ENCODE results near the gene TMEM30B. TPM values are rescaled to one million over a fixed set of nuclear protein-coding genes. Genes with fewer than 3 reads are reported as not detected.
A peak's percentile ranks its signal among the peaks of the same experiment; 100 is the strongest.
"Not testable (repeated sequence)": the region's sequence is repeated elsewhere in the genome, so short reads cannot be mapped to it uniquely, and the experiment has no call there.

The TMEM30B gene
- total and polyA plus RNA-seq, 9 donors = 1.0 to 4.4 (median 2.5) TPM

- Histone ChIP-seq H3K4me1 (ENCODE audit: control insufficient read depth, insufficient read depth, low read length) (peaks cover 14% of the 10 kb centered on the region), H3K27me3 (ENCODE audit: control insufficient read depth, insufficient read depth, low read length) (peaks cover 46% of the 10 kb centered on the region), H3K4me3 (ENCODE audit: low read length) (peak overlapping the region; percentile 53), H3K27ac (ENCODE audit: low read length) (peak overlapping the region; percentile 45), H3K9me3 (replicated peaks; ENCODE audit: control insufficient read depth, low read depth, low read length) (no peaks in the 10 kb centered on the region), H3K36me3 (ENCODE audit: control insufficient read depth, insufficient read depth, low read length) (no peaks in the 10 kb centered on the region)
- DNase-seq = peak; percentile 13
- 17% methylated on average over 12 of the region's 13 CpGs for WGBS (ENCODE audit: insufficient coverage)
These were observed 41.7 kb upstream of the TMEM30B start for GRCh38 chr14:61322799-61323290.

DNA sequence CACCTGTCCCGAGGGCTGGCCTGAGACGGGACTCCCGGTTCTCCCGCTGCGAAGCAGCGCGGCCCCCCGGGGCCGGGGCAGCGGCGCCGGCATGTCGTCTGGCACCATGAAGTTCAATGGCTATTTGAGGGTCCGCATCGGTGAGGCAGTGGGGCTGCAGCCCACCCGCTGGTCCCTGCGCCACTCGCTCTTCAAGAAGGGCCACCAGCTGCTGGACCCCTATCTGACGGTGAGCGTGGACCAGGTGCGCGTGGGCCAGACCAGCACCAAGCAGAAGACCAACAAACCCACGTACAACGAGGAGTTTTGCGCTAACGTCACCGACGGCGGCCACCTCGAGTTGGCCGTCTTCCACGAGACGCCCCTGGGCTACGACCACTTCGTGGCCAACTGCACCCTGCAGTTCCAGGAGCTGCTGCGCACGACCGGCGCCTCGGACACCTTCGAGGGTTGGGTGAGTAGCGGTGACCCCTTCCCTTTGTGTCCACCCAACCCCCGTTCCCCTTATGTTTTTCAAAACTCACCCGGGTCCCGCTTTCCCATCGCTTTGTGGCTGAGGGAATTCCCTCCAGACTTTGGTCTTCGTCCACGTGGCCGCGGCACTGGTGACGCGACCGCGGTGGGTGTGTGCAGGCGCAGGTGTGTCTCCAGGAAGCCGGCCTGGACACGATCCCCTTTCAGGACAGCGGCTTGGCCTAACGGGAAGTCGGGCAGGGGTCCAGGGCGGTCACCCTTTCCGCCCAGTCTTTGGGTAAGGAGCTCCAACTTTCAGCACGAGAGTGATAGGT, 41.1 kb upstream of the TMEM30B start:
- DNase-seq = no peak
- peak overlapping the region; percentile 69 for H3K27ac ChIP-seq (ENCODE audit: low read length)
- H3K4me1 ChIP-seq (ENCODE audit: control insufficient read depth, insufficient read depth, low read length) = peaks cover 14% of the 10 kb centered on the region
- peaks cover 46% of the 10 kb centered on the region for H3K27me3 ChIP-seq (ENCODE audit: control insufficient read depth, insufficient read depth, low read length)
- peak overlapping the region; percentile 53 for H3K4me3 ChIP-seq (ENCODE audit: low read length)
- no peaks in the 10 kb centered on the region for H3K9me3 ChIP-seq (replicated peaks; ENCODE audit: control insufficient read depth, low read depth, low read length)
- WGBS (ENCODE audit: insufficient coverage) = 2% methylated on average over 55 of the region's 63 CpGs
- no peaks in the 10 kb centered on the region for H3K36me3 ChIP-seq (ENCODE audit: control insufficient read depth, insufficient read depth, low read length)

DNA sequence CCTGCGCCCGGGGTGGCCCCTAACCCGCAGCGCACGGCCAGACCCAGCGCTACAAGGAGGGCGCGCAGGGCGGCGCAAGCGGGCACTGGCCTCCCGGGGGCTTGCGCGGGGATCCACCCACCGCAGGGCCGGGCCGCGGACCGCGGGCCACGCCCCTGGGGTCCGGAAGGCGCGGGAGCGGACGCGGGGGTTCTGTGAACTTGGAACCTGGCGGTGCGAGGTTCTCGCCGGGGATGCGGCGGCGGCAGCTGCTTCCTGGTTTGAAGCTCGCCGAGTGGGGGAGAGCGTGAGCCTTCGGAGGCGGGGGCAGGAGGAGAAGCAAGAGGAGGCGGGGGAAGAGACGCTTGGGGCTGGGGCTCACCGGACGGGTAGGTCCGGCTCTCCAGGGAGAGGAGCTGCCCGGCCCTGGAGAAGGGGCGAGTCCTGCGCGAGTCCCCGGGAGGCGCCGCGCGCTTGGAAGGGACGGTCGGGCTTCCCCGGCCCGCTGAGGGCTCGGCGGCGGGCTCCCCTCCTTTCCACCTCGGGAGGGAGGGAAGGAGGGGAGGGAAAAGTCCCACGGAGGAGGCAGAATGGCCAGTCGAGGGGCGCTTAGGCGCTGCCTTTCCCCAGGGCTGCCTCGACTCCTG, 40.4 kb upstream of the TMEM30B start, which contains the start of gene PRKCH:
Gene PRKCH (plus strand): TSS at position 195 of the 626 bp plus-strand sequence. CDS start 523 bp downstream, outside the sequence.
- peaks cover 46% of the 10 kb centered on the region for H3K27me3 ChIP-seq (ENCODE audit: control insufficient read depth, insufficient read depth, low read length)
- peak; percentile 71 for DNase-seq
- WGBS (ENCODE audit: insufficient coverage) = under 1% methylated on average over 65 of the region's 66 CpGs

GRCh38 chr14:61320806-61321384, 39.8 kb upstream of the TMEM30B start:
- peaks cover 46% of the 10 kb centered on the region for H3K27me3 ChIP-seq (ENCODE audit: control insufficient read depth, insufficient read depth, low read length)
- H3K4me3 ChIP-seq (ENCODE audit: low read length) = peak overlapping the region; percentile 53
- peak; percentile 26 for DNase-seq
- WGBS (ENCODE audit: insufficient coverage) = 22% methylated on average over 15 of the region's 29 CpGs
- peaks cover 14% of the 10 kb centered on the region for H3K4me1 ChIP-seq (ENCODE audit: control insufficient read depth, insufficient read depth, low read length)
- peak overlapping the region; percentile 65 for H3K27ac ChIP-seq (ENCODE audit: low read length)
- H3K36me3 ChIP-seq (ENCODE audit: control insufficient read depth, insufficient read depth, low read length) = no peaks in the 10 kb centered on the region
- no peaks in the 10 kb centered on the region for H3K9me3 ChIP-seq (replicated peaks; ENCODE audit: control insufficient read depth, low read depth, low read length)

More for the DNA sequence above, 40.4 kb upstream of the TMEM30B start, which contains the start of gene PRKCH:
- Histone ChIP-seq H3K4me1 (ENCODE audit: control insufficient read depth, insufficient read depth, low read length) (peaks cover 14% of the 10 kb centered on the region), H3K27ac (ENCODE audit: low read length) (peak within 1 kb of the TSS; percentile 69), H3K36me3 (ENCODE audit: control insufficient read depth, insufficient read depth, low read length) (no peaks in the 10 kb centered on the region), H3K4me3 (ENCODE audit: low read length) (peak within 1 kb of the TSS; percentile 53), H3K9me3 (replicated peaks; ENCODE audit: control insufficient read depth, low read depth, low read length) (no peaks in the 10 kb centered on the region)

DNA sequence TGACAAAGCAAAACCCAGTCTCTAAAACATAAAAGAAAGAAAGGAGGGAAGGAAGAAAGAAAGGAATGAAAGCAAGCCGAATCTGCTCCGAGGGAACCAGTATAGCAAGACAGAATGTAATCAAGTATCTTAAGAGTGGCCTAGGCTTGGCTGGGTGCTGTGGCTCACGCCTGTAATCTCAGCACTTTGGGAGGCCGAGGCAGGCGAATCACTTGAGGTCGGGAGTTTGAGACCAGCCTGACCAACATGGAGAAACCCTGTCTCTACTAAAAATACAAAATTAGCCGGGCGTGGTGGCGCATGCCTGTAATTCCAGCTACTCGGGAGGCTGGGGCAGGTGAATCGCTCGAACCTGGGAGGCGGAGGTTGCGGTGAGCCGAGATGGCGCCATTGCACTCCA, 39.0 kb upstream of the TMEM30B start:
- DNase-seq; H3K27ac ChIP-seq (ENCODE audit: low read length); H3K36me3 ChIP-seq (ENCODE audit: control insufficient read depth, insufficient read depth, low read length); H3K9me3 ChIP-seq (replicated peaks; ENCODE audit: control insufficient read depth, low read depth, low read length); H3K4me3 ChIP-seq (ENCODE audit: low read length): not testable (repeated sequence)
- peaks cover 14% of the 10 kb centered on the region for H3K4me1 ChIP-seq (ENCODE audit: control insufficient read depth, insufficient read depth, low read length)
- peaks cover 46% of the 10 kb centered on the region for H3K27me3 ChIP-seq (ENCODE audit: control insufficient read depth, insufficient read depth, low read length)
- WGBS (ENCODE audit: insufficient coverage) = 93% methylated on average over 9 of the region's 16 CpGs

DNA sequence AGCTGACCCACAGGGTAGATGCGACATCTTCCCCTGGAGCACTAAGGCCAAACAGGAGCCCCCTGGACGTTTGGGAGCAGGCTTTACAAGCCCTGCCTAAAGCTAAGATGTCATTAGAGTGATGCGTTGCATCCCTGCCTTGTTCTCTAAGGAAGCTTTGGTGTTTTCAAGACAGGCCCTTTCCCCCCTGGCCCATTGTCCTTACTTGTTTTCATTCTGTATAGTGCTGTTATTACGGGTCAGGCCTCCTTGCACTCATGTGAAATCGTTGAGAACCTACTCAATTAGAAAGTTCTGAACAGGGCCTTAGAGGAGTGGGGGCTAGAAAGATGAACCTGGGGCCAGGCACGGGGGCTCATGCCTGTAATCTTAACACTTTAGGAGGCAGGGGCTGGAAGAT, 38.6 kb upstream of the TMEM30B start:
- Histone ChIP-seq H3K36me3 (ENCODE audit: control insufficient read depth, insufficient read depth, low read length) (no peaks in the 10 kb centered on the region), H3K27ac (ENCODE audit: low read length) (no peak overlapping the region), H3K9me3 (replicated peaks; ENCODE audit: control insufficient read depth, low read depth, low read length) (no peaks in the 10 kb centered on the region), H3K27me3 (ENCODE audit: control insufficient read depth, insufficient read depth, low read length) (peaks cover 46% of the 10 kb centered on the region), H3K4me1 (ENCODE audit: control insufficient read depth, insufficient read depth, low read length) (peaks cover 14% of the 10 kb centered on the region), H3K4me3 (ENCODE audit: low read length) (no peak overlapping the region)
- WGBS (ENCODE audit: insufficient coverage) = 67% methylated on average over 4 of the region's 6 CpGs
- no peak for DNase-seq

GRCh38 chr14:61319086-61319485, 37.9 kb upstream of the TMEM30B start:
- Histone ChIP-seq H3K4me3 (ENCODE audit: low read length) (no peak overlapping the region), H3K27ac (ENCODE audit: low read length) (no peak overlapping the region), H3K27me3 (ENCODE audit: control insufficient read depth, insufficient read depth, low read length) (peaks cover 42% of the 10 kb centered on the region), H3K36me3 (ENCODE audit: control insufficient read depth, insufficient read depth, low read length) (no peaks in the 10 kb centered on the region), H3K9me3 (replicated peaks; ENCODE audit: control insufficient read depth, low read depth, low read length) (no peaks in the 10 kb centered on the region), H3K4me1 (ENCODE audit: control insufficient read depth, insufficient read depth, low read length) (peaks cover 14% of the 10 kb centered on the region)
- no peak for DNase-seq
- WGBS (ENCODE audit: insufficient coverage) = 87% methylated on average over 2 of the region's 3 CpGs

DNA sequence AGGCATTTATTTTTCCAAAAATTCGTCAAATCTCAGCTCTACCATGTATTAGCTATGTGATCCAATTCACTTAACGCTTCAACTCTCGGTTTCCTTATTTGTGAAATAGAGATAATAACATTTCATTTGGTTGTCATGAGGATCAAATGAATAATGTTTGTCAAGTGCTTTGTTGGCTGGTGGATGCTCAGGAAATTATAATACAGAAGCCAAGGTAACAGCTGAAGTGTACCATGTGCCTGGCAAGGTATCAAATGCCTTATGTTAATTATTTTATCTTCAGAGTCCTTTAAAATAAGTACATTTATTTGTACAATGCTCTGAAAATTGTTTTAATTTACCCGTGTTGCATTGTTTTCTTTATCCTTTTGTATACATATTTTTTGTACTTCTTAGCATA, 34.2 kb upstream of the TMEM30B start:
- no peak for DNase-seq
- WGBS (ENCODE audit: insufficient coverage) = no CpG with 5 or more reads among the region's 4 CpGs
- Histone ChIP-seq H3K4me1 (ENCODE audit: control insufficient read depth, insufficient read depth, low read length) (no peaks in the 10 kb centered on the region), H3K27me3 (ENCODE audit: control insufficient read depth, insufficient read depth, low read length) (peaks cover 9% of the 10 kb centered on the region), H3K27ac (ENCODE audit: low read length) (no peak overlapping the region), H3K36me3 (ENCODE audit: control insufficient read depth, insufficient read depth, low read length) (no peaks in the 10 kb centered on the region), H3K4me3 (ENCODE audit: low read length) (no peak overlapping the region), H3K9me3 (replicated peaks; ENCODE audit: control insufficient read depth, low read depth, low read length) (peaks cover 6% of the 10 kb centered on the region)

GRCh38 chr14:61308701-61309100, 27.6 kb upstream of the TMEM30B start:
- H3K27me3 ChIP-seq (ENCODE audit: control insufficient read depth, insufficient read depth, low read length); H3K4me3 ChIP-seq (ENCODE audit: low read length); H3K36me3 ChIP-seq (ENCODE audit: control insufficient read depth, insufficient read depth, low read length); DNase-seq; H3K4me1 ChIP-seq (ENCODE audit: control insufficient read depth, insufficient read depth, low read length): not testable (repeated sequence)
- WGBS (ENCODE audit: insufficient coverage) = 100% methylated on average over 1 of the region's 4 CpGs
- Histone ChIP-seq H3K9me3 (replicated peaks; ENCODE audit: control insufficient read depth, low read depth, low read length) (peaks cover 11% of the 10 kb centered on the region), H3K27ac (ENCODE audit: low read length) (peak overlapping the region; percentile 67)

- peak overlapping the region; percentile 67 for H3K27ac ChIP-seq (ENCODE audit: low read length)
- no peaks in the 10 kb centered on the region for H3K4me1 ChIP-seq (ENCODE audit: control insufficient read depth, insufficient read depth, low read length)
- H3K27me3 ChIP-seq (ENCODE audit: control insufficient read depth, insufficient read depth, low read length) = no peaks in the 10 kb centered on the region
- DNase-seq = peak; percentile 47
- H3K4me3 ChIP-seq (ENCODE audit: low read length) = no peak overlapping the region
- H3K9me3 ChIP-seq (replicated peaks; ENCODE audit: control insufficient read depth, low read depth, low read length) = peaks cover 11% of the 10 kb centered on the region
- no CpG with 5 or more reads among the region's 3 CpGs for WGBS (ENCODE audit: insufficient coverage)
- H3K36me3 ChIP-seq (ENCODE audit: control insufficient read depth, insufficient read depth, low read length) = no peaks in the 10 kb centered on the region
These were observed 27.1 kb upstream of the TMEM30B start for GRCh38 chr14:61308198-61308597.

Measured in muscle of leg (tissue), 11 donors.